Activated CD8-positive, alpha-beta memory T cell treated with anti-CD3 and anti-CD28 coated beads, Interleukin-2, amount 50 U/mL, for 4 hours (primary cell): Measurements from ENCODE around the gene KLRK1.
"Not testable (repeated sequence)": the region's sequence is repeated elsewhere in the genome, so short reads cannot be mapped to it uniquely, and the experiment has no call there.

Experiments used
- DNase-seq: peaks from one replicate; pipeline ENCODE4 v3.0.0-alpha.2; 2020

KLRK1 gene

DNA sequence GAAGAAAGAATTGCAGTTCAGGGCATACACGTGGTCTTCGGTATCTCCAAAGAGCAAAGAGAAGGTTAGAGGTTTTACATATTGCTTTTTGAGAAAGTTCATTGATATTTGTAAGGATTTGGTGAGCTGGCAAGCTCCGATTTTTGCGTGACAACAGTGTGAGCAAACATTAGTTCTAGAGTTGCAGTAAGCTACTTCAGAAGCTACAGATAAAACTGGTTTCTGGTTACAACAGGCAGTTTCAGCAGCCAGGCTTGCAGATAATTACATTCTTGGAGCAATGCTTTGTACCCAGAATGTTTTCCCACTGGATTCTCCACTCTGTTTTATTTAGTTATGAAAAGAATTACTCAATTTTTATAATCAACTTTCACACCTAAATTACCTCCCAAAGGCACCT, 28.2 kb downstream of the KLRK1 start:
- no peak for DNase-seq

DNA sequence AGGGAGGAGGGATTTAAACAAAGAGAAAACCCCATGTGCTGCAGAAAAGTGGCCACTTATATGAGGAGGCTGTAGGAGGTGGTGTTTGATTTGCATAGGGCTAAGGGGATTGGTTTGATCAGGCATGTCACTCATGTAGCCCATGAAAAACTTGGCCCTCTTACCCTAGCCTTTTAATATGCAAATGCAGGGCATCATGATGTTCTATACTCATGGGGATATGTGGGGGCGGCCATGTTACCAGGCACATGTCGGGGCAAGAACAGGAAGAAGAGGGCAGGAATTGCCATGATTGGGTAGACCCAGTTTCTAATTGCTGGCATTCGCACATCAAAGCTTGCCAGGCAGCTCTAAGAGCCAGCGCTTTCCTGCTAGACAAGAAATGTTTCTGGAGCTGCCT, 28.8 kb downstream of the KLRK1 start:
- no peak for DNase-seq

DNA sequence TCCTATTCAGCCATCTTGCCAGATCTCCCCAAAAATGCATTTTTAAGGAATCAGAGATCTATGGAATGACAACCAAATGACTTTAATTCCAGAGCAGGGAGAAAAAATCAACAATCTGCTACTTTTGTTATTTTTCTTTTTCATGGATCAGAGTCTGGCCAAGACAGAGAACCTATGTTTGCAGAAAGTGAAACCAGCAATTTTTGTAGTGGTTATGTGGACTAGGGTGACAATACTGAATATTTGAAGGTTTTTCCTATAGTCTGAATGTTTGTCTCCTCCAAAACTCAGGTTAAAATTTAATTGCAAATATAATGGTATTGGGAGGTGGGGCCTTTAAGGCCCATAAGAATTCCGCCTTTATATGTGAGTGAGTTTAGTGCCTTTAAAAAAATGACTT, 30.9 kb downstream of the KLRK1 start:
- no peak for DNase-seq

DNA sequence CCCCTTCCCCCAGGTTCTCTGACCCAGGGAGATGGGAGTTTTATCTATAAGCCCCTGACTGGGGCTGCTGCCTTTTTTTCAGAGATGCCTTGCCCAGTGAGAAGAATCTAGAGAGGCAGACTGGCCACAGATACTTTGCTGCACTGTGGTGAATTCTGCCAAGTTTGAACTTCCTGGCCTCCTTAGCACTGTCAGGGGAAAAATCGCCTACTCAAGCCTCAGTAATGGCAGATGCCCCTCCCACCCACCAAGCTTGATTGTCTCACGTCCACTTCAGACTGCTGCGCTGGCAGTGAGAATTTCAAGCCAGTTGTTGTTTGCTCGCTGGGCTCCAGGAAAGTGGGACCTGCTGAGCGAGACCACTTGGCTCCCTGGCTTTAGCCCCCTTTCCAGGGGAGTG, 31.7 kb downstream of the KLRK1 start:
- no peak for DNase-seq

DNA sequence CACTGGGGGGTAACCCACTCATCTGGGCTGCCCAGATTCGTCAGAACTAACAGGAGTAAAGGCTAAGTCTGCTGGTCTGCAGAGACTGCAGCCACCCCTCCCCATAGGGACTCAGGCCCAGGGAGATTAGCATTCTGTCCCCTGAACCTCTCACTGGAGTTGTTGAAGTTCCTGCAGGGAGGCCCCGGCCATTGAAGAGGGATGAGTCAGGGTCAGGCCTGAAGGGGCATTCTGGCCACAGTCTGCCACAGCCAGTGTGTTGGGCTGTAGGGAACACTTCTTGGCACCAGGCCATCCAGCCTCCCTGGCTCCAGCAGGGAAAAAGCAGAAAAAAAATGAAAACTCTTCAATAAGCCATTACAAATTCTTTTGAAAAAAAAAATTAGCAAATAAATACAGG, 35.3 kb downstream of the KLRK1 start:
- DNase-seq: no peak

DNA sequence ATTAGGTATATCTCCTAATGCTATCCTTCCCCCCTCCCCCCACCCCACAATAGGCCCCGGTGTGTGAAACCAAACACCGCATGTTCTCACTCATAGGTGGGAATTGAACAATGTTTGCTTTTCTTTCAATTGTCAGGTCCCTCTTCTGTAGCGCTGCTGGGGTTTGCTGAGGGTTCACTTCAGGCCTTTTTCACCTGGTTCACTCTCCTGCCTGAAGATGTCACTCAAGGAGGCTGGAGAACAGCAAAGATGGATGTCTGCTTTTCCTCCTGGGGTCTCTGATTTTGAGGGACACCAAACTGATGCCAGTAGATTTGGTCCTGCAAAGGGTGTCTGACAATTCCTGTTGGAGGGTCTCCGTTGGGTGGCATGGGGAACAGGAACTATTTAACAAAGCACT, 35.8 kb downstream of the KLRK1 start:
- DNase-seq: no peak

DNA sequence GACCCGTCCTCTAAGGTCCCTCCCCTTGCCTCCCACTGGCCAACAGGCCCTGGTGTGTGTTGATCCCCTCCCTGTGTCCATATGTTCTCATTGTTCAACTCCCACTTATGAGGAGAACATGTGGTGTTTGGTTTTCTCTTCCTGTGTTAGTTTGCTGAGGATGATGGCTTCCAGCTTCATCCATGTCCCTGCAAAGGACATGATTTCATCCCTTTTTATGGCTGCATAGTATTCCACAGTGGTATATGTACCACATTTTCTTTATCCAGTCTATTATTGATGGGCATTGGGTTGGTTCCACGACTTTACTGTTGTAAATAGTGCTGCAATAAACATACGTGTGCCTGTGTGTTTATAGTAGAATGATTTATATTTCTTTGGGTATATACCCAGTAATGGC, 38.4 kb downstream of the KLRK1 start:
- not testable (repeated sequence) for DNase-seq

DNA sequence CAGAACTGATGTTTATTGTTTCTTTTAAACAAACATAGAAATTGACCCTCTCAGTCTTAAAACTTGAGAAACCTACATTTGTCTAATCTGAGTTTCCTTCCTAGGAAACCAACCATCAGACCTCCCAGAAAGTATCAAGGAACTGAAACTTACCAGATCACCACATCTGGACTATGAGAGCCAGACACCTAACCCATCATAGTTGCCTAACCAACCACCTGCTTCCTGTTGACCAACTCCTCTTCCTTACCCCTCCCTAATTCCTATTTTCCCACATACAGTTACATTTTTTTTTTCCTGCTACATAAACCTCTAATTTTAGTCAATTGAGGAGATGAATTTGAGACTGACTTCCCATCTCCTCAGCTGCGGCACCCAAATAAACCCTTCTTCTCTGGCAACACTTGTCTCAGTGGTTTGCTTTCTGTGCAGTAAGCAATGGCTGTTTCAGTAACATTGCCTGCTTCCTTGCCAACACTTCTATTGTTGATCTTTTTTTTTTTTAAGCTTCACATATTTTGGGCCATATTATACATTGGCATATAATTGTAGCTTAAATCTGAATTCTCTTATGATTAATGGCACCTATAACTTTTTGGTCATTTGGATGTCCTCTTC, 47.8 kb downstream of the KLRK1 start:
- no peak for DNase-seq

DNA sequence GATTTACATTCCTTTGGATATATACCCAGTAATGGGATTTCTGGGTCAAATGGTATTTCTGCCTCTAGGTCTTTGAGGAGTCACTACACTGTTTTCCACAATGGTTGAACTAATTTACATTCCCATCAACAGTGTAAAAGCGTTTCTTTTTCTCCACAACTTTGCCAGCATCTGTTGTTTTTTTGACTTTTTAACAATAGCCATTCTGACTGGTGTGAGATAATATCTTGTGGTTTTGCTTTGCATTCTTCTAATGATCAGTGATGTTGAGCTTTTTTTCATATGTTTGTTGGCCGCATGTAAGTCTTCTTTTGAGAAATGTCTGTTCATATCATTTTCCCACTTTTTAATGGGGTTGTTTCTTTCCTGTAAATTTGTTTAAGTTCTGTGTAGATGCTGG, 48.9 kb downstream of the KLRK1 start:
- not testable (repeated sequence) for DNase-seq

DNA sequence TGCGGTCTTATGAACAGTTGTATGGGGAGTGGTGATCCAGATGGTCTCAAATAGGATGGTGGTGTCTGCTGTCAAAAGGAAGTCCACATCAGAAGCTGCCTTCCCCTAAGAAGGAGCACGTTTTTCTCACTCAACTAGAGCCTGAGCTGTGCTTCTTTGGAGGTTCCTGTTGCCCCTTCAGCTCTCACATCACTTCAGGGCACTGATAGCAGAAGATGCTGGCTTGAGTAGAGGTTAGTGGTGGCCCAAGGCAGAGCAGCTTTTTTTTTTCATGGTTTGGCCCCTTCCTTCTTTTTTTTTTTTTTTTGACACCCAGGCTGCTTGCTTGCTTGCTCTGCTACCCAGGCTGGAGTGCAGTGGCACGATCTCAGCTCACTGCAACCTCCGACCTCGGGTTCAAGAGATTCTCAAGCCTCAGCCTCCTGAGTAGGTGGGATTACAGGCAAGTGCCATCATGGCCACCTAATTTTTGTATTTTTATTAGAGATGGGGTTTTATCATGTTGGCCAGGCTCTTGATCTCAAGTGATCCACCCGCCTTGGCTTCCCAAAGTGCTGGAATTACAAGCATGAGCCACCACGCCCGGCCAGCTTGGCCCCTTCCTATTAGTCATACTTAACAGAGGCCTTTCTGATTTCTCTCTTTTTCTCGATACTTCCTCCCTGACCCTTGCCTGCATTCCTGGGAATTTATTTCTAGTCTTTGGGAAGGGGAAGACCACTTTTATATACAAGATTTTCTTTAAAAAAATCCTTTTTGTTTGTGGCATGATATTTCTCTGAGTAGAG, 50.6 kb downstream of the KLRK1 start:
- DNase-seq: no peak

DNA sequence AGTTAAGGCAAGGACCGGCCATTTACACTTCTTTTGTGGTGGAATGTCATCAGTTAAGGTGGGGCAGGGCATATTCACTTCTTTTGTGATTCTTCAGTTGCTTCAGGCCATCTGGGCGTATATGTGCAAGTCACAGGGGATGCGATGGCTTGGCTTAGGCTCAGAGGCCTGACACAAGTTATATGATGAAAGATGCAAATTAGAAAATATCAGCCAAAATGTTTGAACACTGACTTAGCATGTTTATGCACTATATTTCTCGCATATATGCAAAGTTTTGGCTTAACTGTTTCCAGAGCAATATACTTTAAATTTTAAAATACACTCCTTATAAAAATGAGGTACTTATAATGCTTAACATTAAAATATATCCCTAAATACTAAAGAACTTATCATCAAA, 51.4 kb downstream of the KLRK1 start:
- DNase-seq: not testable (repeated sequence)

DNA sequence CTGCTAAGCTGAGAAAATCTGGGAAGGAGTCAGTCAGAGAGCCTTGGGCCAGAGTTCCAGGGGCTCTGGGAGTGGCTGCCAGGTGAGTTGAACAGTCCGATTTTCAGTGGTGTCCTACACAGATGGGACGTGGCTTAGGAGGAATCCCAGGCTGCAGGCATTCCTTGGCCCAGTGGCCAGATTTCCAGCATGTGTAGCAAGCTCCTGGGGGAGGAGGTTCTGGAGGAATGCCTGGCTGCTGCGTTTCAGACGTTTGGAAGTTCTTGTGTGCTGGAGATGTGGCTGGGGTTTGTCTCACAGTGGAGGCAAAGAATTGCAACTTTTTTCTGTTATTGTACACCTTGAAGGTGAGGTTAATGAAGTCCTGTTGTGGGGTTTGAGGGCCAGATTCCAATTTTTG, 53.6 kb downstream of the KLRK1 start:
- not testable (repeated sequence) for DNase-seq

DNA sequence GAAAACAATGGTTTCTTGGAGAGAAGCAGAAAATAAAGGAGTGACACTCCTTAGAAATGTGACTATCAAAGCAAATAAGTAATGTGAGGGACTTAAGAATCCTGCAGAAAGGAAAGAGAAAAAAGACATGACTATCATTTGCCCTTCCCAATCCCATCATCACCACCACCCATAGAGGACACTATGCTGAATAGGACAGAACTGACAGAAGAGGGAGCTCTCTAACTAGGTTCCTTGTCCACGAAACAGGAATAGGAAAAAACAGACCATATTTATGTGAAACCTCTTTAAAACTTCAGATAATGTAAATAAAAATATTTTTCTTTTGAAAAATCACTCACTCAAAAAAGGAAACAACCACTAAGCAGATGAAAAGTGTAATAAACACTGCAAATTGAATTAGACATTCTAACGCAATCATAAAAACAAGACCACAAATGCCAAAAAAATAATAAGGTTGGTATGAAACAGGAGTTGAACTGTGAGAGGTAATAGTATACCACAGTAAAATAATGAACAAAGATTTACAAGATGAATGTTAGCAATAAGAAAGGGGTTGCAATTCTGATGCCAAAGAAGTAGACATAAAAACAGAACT, 58.1 kb downstream of the KLRK1 start:
- DNase-seq: no peak

DNA sequence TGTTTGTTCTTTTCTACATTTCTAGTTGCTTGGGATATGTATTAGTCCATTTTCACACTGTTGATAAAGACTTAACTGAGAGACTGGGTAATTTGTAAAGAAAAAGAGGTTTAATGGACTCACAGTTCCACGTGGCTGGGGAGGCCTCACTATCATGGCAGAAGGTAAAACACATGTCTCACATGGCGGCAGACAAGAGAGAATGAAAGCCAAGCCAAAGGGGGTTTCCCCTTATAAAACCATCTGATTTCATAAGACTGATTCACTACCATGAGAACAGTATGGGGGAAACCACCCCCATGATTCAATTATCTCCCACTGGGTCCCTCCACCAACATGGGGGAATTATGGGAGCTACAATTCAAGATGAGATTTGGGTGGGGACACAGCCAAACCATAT, 61.1 kb downstream of the KLRK1 start:
- not testable (repeated sequence) for DNase-seq
